ENCODE data around the gene OTX1. TPM values are rescaled to one million over a fixed set of nuclear protein-coding genes. Genes with fewer than 3 reads are reported as not detected.

The OTX1 gene
- polyA plus RNA-seq, 1 of the 3 experiments (the other 2 are of a cell fraction), result 0.20 TPM

DNA sequence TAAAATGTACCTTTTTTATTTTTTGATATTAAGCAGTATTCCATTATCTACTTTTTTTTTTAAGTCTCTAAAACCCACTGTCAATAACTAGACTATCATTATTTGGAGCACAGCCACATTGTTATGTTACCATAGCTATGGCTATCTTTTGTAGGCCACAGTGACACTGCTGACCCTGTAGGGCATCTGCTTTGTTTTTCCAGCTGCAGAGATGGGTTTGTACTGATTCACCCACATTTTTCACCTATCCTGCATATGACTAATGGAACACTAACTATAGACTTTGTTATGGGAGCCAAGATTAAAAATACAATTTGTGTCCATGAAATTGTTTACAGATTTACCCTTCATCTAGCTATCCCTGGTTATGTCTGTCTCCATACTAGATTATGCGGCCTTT lies 21.6 kb upstream of the OTX1 start:
- POLR2A ChIA-PET, result no interaction called here
- no peak overlapping the region for H3K9ac ChIP-seq
- 92% methylated on average over 1 of the region's 1 CpG for WGBS (ENCODE audit: low lambda C conversion rate)

GRCh38 chr2:63034526-63034925 lies 16.1 kb upstream of the OTX1 start:
- H3F3A ChIP-seq (replicated peaks; ENCODE audit: insufficient read depth), result peaks cover 4% of the 10 kb centered on the region
- TF ChIP-seq TAF1 (IDR thresholded peaks at IDR 0.05; ENCODE audit: borderline replicate concordance, low read depth, low read length) (no peak), USF2 (IDR thresholded peaks at IDR 0.05; ENCODE audit: borderline replicate concordance, low read depth, low read length) (no peak), TEAD4 (IDR thresholded peaks at IDR 0.05; ENCODE audit: borderline replicate concordance, insufficient read depth) (no peak), CHD2 (IDR thresholded peaks at IDR 0.05; ENCODE audit: low read length, partially characterized antibody) (no peak)
- TF ChIP-seq, protein P1, sequence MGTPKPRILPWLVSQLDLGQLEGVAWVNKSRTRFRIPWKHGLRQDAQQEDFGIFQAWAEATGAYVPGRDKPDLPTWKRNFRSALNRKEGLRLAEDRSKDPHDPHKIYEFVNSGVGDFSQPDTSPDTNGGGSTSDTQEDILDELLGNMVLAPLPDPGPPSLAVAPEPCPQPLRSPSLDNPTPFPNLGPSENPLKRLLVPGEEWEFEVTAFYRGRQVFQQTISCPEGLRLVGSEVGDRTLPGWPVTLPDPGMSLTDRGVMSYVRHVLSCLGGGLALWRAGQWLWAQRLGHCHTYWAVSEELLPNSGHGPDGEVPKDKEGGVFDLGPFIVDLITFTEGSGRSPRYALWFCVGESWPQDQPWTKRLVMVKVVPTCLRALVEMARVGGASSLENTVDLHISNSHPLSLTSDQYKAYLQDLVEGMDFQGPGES (IDR thresholded peaks at IDR 0.05; ENCODE audit: low read depth, low read length), result no peak
- CTCF ChIA-PET, result interaction anchor here (1.0 to 1.4 kb wide), 2 partner anchors 21 to 577 kb away, joined by 3 read pairs; no protein-coding TSS in a partner anchor
- H2AFZ ChIP-seq (ENCODE audit: low read depth), result no peak overlapping the region
- POLR2A ChIA-PET, result no interaction called here
- H3K9ac ChIP-seq, result no peak overlapping the region
- H3K27me3 ChIP-seq (ENCODE audit: insufficient read depth), result no peaks in the 10 kb centered on the region
- H3K79me2 ChIP-seq (ENCODE audit: insufficient read depth), result no peaks in the 10 kb centered on the region
- no peak overlapping the region for H3K27ac ChIP-seq (ENCODE audit: low read depth in 2 of 2, low read length in 1 of 2)
- no peak overlapping the region for H3K4me2 ChIP-seq
- H3K9me2 ChIP-seq, result no peaks in the 10 kb centered on the region
- H3K36me3 ChIP-seq (replicated peaks in 1 of 2; ENCODE audit: control insufficient read depth in 1 of 2, insufficient read depth in 2 of 2, low read length in 1 of 2), result peaks cover 8 to 12% of the 10 kb centered on the region in 2 experiments
- DNase-seq, result no peak
- H4K20me1 ChIP-seq (ENCODE audit: insufficient read depth), result no peaks in the 10 kb centered on the region
- H3K4me1 ChIP-seq (ENCODE audit: control insufficient read depth in 1 of 2, insufficient read depth in 2 of 2, low read depth in 1 of 2, low read length in 1 of 2), result peaks cover 0 to 11% of the 10 kb centered on the region in 2 experiments; a peak in 2 of 4 replicates
- H3K4me3 ChIP-seq (ENCODE audit: low read depth in 2 of 2, low read length in 1 of 2), result no peak overlapping the region
- H3K9me3 ChIP-seq, result no peaks in the 10 kb centered on the region
- 92% methylated on average over 4 of the region's 4 CpGs for WGBS (ENCODE audit: low lambda C conversion rate)

More for the DNA sequence above, 21.6 kb upstream of the OTX1 start:
- no peak overlapping the region for H3K4me2 ChIP-seq
- no peak overlapping the region for H3K27ac ChIP-seq (ENCODE audit: low read depth in 2 of 2, low read length in 1 of 2)
- no peaks in the 10 kb centered on the region for H3K79me2 ChIP-seq (ENCODE audit: insufficient read depth)
- no peaks in the 10 kb centered on the region; a peak in 2 of 4 replicates for H3K4me1 ChIP-seq (ENCODE audit: control insufficient read depth in 1 of 2, insufficient read depth in 2 of 2, low read depth in 1 of 2, low read length in 1 of 2)
- no peaks in the 10 kb centered on the region for H3K9me2 ChIP-seq
- peak; percentile 42; the same call in 1 of the 2 replicates for TF ChIP-seq TCF12 (IDR thresholded peaks at IDR 0.05)
- TF ChIP-seq FOSL2 (IDR thresholded peaks at IDR 0.05; ENCODE audit: borderline replicate concordance, low read depth), result 0 out of 2 replicates have a peak, but pooled peaks have one; percentile 21
- TF ChIP-seq, protein P1 (IDR thresholded peaks at IDR 0.05; ENCODE audit: low read depth, low read length), result no peak
- peak; percentile 23; the same call in 1 of the 2 replicates for TF ChIP-seq PBX3 (IDR thresholded peaks at IDR 0.05)
- TF ChIP-seq FOXJ3 (CRISPR knock-in tag; IDR thresholded peaks at IDR 0.05), result no peak
- TF ChIP-seq JUND (IDR thresholded peaks at IDR 0.05), result 0 out of 2 replicates have a peak, but pooled peaks have one; percentile 22
- TF ChIP-seq SMC3 (IDR thresholded peaks at IDR 0.05; ENCODE audit: low read depth, low read length), result no peak
- H4K20me1 ChIP-seq (ENCODE audit: insufficient read depth), result no peaks in the 10 kb centered on the region
- H2AFZ ChIP-seq (ENCODE audit: low read depth), result no peak overlapping the region
- H3K36me3 ChIP-seq (replicated peaks in 1 of 2; ENCODE audit: control insufficient read depth in 1 of 2, insufficient read depth in 2 of 2, low read length in 1 of 2), result peaks cover 6 to 10% of the 10 kb centered on the region in 2 experiments
- H3F3A ChIP-seq (replicated peaks; ENCODE audit: insufficient read depth), result no peaks in the 10 kb centered on the region
- CTCF ChIA-PET, result interaction anchor here (0.9 to 1.2 kb wide), 2 partner anchors 24 to 242 kb away, joined by 3 read pairs; no protein-coding TSS in a partner anchor
- H3K27me3 ChIP-seq (ENCODE audit: insufficient read depth), result no peaks in the 10 kb centered on the region
- DNase-seq, result no peak
- no peak overlapping the region for H3K4me3 ChIP-seq (ENCODE audit: low read depth in 2 of 2, low read length in 1 of 2)
- H3K9me3 ChIP-seq, result no peaks in the 10 kb centered on the region
